ENCODE results near the gene SRRM5. TPM values are rescaled to one million over a fixed set of nuclear protein-coding genes. Genes with fewer than 3 reads are reported as not detected.

The SRRM5 gene
- total and polyA plus RNA-seq, 2 experiments from 2014 or later = 0.24 to 0.27 TPM

- H2AFZ ChIP-seq = no peak overlapping the region
- no peak for DNase-seq (ENCODE audit: low spot score)
- H3K27me3 ChIP-seq = no peaks in the 10 kb centered on the region
- H3K4me3 ChIP-seq = no peak overlapping the region
- no peak overlapping the region for H3K4me2 ChIP-seq
- peaks cover 17% of the 10 kb centered on the region for H3K79me2 ChIP-seq
- H3K36me3 ChIP-seq (replicated peaks; ENCODE audit: insufficient read depth, low read depth) = no peaks in the 10 kb centered on the region
- H3K27ac ChIP-seq = no peak overlapping the region
- WGBS (ENCODE audit: low lambda C conversion rate, missing lambda C conversion rate) = 83% methylated on average over 1 of the region's 1 CpG
- no peaks in the 10 kb centered on the region for H4K20me1 ChIP-seq (ENCODE audit: insufficient read depth, poor library complexity, severe bottlenecking)
- H3K4me1 ChIP-seq (ENCODE audit: insufficient read depth) = peaks cover 7% of the 10 kb centered on the region
- no peak for TF ChIP-seq EZH2 (IDR thresholded peaks at IDR 0.05; ENCODE audit: borderline replicate concordance)
- TF ChIP-seq CTCF (IDR thresholded peaks at IDR 0.05; ENCODE audit: poor library complexity) = no peak
- no peak for TF ChIP-seq EZH2phosphoT487 (IDR thresholded peaks at IDR 0.05; ENCODE audit: low read depth, severe bottlenecking, unreplicated experiment)
- no peaks in the 10 kb centered on the region for H3K9me2 ChIP-seq (replicated peaks; ENCODE audit: insufficient read depth)
- no peaks in the 10 kb centered on the region for H3K9me3 ChIP-seq (ENCODE audit: low read depth)
Observed at GRCh38 chr19:43622956-43623355, 11.1 kb downstream of the SRRM5 start.

- 95% methylated on average over 26 of the region's 35 CpGs for WGBS (ENCODE audit: low lambda C conversion rate, missing lambda C conversion rate)
- H3K27me3 ChIP-seq = no peaks in the 10 kb centered on the region
Observed at GRCh38 chr19:43623889-43624670, 12.2 kb downstream of the SRRM5 start.

GRCh38 chr19:43624933-43625332 is 13.0 kb downstream of the SRRM5 start:
- Histone ChIP-seq H3K27ac (no peak overlapping the region), H3K4me2 (no peak overlapping the region), H3K9me3 (ENCODE audit: low read depth) (no peaks in the 10 kb centered on the region), H3K4me3 (no peak overlapping the region), H3K4me1 (ENCODE audit: insufficient read depth) (no peaks in the 10 kb centered on the region), H3K9me2 (replicated peaks; ENCODE audit: insufficient read depth) (no peaks in the 10 kb centered on the region), H3K36me3 (replicated peaks; ENCODE audit: insufficient read depth, low read depth) (no peaks in the 10 kb centered on the region), H3K79me2 (peaks cover 8% of the 10 kb centered on the region), H2AFZ (no peak overlapping the region), H4K20me1 (ENCODE audit: insufficient read depth, poor library complexity, severe bottlenecking) (no peaks in the 10 kb centered on the region), H3K27me3 (no peaks in the 10 kb centered on the region)
- DNase-seq (ENCODE audit: low spot score) = no peak
- TF ChIP-seq CTCF (IDR thresholded peaks at IDR 0.05; ENCODE audit: poor library complexity) (peak; percentile 20), EZH2 (IDR thresholded peaks at IDR 0.05; ENCODE audit: borderline replicate concordance) (no peak)
- WGBS (ENCODE audit: low lambda C conversion rate, missing lambda C conversion rate) = 42% methylated on average over 19 of the region's 30 CpGs

More at GRCh38 chr19:43623889-43624670, 12.2 kb downstream of the SRRM5 start:
- H3K4me1 ChIP-seq (ENCODE audit: insufficient read depth) = no peaks in the 10 kb centered on the region
- no peak overlapping the region for H3K4me3 ChIP-seq
- H4K20me1 ChIP-seq (ENCODE audit: insufficient read depth, poor library complexity, severe bottlenecking) = no peaks in the 10 kb centered on the region
- DNase-seq (ENCODE audit: low spot score) = no peak
- TF ChIP-seq CTCF (IDR thresholded peaks at IDR 0.05; ENCODE audit: poor library complexity) (no peak), EZH2 (IDR thresholded peaks at IDR 0.05; ENCODE audit: borderline replicate concordance) (no peak), EZH2phosphoT487 (IDR thresholded peaks at IDR 0.05; ENCODE audit: low read depth, severe bottlenecking, unreplicated experiment) (no peak)
- no peak overlapping the region for H3K27ac ChIP-seq
- H3K9me3 ChIP-seq (ENCODE audit: low read depth) = no peaks in the 10 kb centered on the region
- H3K4me2 ChIP-seq = no peak overlapping the region
- H2AFZ ChIP-seq = no peak overlapping the region
- no peaks in the 10 kb centered on the region for H3K9me2 ChIP-seq (replicated peaks; ENCODE audit: insufficient read depth)
- no peaks in the 10 kb centered on the region for H3K36me3 ChIP-seq (replicated peaks; ENCODE audit: insufficient read depth, low read depth)
- H3K79me2 ChIP-seq = peaks cover 8% of the 10 kb centered on the region

Data from hepatocyte (in vitro differentiated cells).